GM21529 (cell line): ENCODE data around the gene KLKB1.
"Not testable (repeated sequence)": the region's sequence is repeated elsewhere in the genome, so short reads cannot be mapped to it uniquely, and the experiment has no call there.

Source experiments
- ATAC-seq: cut with Tn5 transposase; IDR thresholded peaks from one replicate; pipeline ENCODE4 v1.9.1; 2021; ENCODE audit not compliant: unreplicated experiment

The KLKB1 gene

DNA sequence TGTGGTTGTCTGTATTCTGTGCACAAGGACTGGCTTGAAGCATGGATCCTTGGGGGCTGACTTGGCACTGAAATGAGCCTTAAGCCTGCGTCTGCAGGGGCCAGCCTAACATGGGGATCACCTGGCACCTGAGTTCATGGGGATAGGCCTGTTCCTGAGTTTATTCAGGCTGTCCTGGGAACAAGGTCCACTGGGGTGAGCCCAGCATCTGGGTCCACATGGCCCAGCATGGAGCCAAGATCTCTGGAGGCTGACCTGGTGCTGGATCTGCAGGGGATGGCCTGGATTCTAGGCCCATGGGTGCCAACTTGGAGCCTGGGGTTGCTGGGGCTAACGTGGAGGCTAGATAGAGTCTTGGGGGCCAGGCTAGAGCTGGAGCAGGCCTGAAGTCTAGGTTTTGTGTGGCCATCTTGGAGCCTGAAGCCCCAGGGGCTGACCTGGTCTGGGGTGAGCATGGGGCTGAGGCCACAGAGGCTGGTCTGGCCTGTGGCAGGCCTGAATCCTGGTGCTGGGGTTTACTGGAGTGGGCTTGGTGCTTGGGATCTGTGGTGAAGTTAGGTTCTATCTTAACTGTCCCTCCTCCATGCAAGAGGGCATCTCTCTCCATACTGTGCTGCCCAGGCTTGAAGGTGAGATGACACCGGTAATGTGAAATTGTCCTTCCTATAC lies 652 bp upstream of the KLKB1 start:
- ATAC-seq, result no peak

DNA sequence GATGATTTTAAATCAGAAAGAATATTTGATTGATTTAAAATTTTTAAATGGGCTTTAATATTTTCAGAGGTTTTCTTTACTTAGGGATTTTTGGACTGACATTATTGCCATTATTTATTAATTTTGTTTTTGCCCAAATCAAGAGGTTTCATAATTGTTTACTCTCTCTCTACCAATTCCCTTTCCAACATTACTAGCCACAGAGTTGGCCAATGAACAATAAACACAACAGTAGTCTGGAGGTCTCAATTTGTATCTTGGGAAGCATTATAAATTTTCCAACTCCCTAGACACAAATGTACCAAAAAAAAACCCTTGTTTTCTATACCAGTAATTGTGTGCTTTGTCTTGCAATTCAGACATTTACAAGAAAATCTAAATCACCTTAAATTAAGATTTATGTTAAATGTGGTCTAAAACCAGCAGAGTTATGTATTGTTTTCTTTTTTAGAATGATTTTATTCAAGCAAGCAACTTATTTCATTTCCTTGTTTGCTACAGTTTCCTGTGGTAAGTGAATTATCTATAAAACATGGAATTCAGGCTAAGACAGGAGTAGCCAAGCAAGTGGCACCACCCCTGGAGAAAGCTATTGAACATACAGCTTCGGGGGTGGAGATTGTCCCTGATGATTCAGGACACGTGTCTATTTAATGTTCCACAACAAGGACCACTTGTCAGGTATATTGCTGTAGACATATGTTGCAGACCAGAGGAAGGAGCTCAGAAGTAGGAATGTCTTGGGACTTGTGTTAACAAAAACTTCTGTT lies 622 bp downstream of the KLKB1 start:
- no peak for ATAC-seq

DNA sequence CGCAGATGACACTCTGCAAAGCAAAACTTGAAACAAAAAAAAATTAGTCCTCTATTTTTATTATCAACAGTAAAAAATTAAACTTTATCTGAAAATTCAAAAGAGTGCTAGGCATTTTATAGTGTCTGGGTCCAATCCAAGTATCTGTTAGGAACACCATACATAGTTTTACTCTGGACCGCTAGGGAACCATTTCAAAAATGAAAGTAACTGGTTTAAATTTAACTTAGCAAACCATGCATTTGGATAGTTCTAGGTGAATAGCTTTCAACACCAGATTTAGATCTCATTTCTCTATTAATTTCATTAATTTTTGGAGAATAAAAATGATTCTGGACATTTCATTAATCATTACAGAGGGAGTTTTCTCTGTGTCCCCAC lies 1.2 kb downstream of the KLKB1 start:
- ATAC-seq, result no peak

DNA sequence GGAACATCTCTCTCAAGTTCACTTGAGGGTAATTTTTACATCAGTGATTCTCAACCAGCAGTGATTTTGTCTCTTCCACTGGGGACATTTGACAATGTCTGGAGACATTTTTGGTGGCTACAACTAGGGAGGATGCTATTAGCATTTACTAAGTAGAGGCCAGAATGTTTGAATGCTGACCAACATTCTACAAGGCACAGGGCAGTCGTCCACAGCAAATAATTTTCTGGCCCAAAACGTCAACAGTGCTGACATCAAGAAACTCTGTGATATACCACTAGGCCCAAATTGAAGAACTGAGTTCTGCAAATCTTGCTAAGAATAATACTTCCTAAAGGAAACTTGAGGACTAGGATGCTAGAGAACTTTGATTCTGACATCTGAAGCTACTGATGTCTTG lies 7.1 kb downstream of the KLKB1 start:
- no peak for ATAC-seq

DNA sequence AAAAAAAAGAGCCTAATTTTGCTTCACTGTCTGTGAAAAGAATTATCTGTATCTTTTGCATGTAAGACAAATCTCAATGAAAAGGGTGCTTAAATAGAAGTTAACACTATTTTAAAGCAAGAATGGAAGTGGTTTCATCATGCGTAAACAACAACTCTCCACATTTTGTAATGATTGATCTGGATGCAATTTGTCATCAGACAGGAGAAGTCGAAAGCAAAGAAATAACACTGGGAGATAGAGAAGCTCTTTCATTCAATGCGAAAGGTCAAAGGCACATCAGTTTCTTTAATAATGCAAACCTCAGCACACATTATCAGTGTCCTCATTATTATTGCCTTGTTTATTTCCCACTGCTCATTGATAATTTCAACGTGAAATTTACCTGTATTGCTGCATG lies 8.8 kb downstream of the KLKB1 start:
- ATAC-seq, result no peak

DNA sequence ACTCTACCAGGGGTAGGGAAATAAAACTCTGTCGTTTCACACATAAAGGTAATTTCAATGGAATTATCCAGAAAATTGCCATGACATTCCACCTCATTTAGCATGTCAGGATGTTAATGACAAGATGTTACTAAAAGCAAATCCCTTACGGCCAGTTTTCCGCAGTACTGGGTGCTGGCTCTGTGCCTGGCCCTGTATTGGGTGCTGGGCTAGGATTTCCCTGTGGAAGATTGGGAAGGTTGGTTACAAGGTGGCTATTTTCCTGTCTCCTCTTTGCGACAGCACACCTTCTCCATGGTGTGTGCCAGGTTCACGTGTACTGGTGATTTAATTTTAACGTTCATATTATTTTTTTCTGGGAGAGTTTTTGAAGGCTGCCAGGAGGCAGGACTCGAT lies 13.1 kb downstream of the KLKB1 start:
- no peak for ATAC-seq

DNA sequence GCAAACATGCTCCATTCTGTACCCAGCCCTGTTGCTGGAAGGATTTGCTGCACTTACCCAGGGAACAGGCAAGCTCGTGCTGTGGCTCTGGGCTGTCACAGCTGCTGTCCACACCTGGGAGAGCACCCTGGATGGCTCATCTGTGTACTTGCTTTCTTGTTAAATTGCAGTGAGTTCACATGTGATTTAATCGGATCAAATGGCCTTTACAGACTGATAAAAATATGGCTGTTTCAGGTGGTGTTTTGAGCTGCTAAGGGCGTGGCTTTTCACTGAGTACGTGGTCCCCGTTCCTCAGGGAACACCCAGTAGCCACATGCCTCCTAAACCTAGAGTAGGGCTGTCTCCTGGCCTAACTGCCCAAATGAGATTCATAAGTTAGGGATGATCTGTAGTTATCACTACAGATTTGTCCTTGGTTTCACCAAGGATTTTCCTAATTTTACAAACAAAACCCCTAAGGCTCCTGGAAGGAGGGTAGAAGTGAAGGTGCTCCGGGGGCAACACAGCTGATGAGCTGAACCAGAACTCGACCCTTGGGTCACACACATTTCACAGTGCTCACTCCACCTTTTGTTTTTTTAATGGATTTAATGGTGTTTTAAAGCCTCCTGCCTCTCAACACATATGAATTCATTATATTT lies 13.7 kb downstream of the KLKB1 start:
- no peak for ATAC-seq

DNA sequence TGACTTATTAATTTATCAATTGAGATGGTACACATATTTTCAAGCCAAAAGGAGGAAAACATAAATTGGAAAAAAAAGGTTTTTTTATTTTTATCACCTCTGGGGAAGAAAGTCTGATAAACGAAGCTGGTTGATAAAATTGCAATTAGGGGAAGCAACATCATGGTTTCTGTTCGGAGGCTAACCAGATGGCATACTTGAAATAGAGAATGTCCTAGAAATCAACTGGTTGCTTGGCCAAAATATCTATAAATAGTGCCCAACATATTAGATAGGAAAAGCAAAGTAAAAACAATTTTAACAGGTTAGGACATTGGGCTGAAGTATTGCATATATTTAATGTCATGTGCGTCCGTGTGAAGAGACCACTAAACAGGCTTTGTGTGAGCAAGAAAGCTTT lies 14.3 kb downstream of the KLKB1 start:
- ATAC-seq, result no peak

DNA sequence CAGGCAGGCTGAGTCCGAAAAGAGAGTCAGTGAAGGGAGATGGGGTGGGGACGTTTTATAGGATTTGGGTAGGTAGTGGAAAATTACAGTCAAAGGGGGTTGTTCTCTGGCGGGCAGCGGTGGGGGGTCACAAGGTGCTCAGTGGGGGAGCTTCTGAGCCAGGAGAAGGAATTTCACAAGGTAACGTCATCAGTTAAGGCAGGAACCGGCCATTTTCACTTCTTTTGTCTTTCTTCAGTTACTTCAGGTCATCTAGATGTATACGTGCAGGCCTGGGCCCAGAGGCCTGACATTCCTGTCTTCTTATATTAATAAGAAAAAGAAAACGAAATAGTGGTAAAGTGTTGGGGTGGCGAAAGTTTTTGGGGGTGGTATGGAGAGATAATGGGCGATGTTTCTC lies 14.7 kb downstream of the KLKB1 start:
- ATAC-seq, result not testable (repeated sequence)

DNA sequence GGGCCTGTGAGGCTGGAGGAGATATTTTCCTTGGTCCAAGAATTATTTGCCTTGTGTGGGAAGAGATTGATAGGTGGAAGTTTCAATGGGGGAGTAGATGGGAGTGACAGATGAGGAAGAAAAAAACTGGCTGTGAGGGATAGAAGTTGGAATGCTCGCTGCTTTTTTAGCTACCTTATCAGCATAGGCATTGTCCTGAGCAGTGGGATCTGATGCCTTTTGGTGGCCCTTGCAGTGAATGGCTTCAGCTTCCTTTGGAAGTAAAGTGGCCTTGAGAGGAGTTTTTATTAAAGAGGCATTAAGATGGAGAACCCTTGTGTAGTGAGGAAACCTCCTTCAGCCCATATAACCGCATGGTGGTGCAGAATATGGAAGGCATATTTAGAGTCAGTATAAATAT lies 16.0 kb downstream of the KLKB1 start:
- no peak for ATAC-seq

DNA sequence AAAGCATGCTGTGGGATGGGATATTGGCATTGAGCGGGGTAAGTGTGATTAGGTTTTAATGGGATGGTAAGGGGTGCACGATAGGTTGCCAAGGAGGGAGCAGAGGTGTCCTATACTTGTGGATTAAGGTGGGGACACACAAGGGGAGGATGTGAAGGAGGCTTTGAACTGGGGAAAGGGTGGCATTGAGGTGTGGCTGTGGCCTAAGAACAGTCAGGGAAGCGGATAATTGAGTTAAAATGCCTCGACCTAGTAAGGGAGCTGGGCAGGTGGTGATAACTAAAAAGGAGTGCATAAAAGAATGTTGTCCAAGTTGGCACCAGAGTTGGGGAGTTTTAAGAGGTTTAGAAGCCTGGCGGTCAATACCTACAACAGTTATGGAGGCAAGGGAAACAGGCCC lies 17.5 kb downstream of the KLKB1 start:
- ATAC-seq, result no peak

DNA sequence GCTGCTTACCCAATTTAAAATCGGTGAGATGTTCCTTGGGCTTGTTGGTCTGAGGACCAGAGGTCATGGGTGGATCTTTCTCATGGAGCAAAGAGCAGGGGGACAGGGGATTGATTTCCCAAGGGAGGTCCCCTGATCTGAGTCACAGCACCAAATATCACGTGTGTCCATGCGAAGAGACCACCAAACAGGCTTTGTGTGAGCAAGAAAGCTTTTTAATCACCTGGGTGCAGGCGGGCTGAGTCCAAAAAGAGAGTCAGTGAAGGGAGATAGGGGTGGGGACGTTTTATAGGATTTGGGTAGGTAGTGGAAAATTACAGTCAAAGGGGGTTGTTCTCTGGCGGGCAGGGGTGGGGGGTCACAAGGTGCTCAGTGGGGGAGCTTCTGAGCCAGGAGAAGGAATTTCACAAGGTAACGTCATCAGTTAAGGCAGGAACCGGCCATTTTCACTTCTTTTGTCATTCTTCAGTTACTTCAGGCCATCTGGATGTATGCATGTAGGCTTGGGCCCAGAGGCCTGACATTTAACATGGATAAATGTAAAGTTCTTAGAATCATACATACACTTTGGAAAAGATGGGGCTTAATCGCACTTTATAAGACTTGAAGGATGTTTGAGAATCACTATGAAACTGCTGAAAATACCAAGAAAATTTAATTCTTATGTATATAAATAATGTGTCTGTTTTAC lies 19.9 kb downstream of the KLKB1 start:
- not testable (repeated sequence) for ATAC-seq

DNA sequence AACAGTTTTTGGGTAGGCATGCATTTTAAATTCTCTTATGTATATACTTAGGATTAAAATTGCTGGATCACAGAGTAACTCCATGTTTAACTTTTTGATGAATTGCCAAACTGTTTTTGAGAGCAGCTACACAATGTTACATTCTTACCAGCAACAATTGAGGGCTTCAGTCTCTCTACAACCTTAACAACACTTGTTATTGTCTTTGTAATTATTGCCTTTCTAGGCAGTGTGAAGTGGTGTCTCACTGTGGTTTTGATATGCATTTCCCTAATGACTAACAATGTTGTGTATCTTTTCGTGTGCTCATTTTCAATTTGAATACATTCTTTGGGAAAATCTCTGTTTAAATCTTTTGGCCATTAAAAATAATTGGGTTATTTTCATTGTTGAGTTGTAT lies 21.3 kb downstream of the KLKB1 start:
- ATAC-seq, result no peak

DNA sequence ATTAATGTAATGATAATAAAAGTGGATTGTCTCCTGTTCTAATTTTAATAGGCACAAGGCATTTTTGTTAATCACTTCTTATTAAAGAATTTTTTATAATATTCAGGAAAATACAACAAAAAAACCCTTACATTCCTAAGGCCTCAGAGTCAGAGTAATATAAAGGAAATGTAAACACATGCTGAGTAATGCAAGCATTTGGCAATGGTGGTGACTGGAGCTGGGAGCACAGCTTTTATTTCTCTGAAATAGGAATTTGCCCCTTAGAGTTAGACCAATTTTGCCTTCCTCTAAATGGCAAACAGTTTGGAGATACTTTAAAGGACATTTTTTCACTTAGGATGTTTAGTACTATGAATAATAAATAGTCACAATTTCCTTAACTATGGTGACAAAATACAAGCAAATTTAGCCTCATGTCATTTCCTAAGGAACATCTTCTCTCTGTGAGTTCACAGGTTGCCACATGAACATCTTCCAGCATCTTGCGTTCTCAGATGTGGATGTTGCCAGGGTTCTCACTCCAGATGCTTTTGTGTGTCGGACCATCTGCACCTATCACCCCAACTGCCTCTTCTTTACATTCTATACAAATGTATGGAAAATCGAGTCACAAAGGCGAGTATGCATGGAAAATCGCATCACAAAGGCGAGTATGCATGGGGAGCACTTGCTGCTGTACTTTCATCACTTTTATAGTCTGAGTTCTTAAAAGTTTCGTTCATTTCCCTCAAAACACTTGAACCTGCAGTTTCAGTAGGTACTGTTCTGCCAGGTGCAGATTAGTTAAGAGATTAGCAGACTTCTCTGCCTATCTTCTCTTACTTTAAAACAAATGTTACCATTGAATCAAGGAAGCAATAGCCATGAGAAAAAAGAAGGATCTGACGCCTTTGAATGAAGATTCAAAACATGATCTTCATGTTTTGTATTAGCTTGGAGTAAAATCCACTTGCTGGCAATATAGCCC lies 22.8 kb downstream of the KLKB1 start:
- ATAC-seq, result no peak

DNA sequence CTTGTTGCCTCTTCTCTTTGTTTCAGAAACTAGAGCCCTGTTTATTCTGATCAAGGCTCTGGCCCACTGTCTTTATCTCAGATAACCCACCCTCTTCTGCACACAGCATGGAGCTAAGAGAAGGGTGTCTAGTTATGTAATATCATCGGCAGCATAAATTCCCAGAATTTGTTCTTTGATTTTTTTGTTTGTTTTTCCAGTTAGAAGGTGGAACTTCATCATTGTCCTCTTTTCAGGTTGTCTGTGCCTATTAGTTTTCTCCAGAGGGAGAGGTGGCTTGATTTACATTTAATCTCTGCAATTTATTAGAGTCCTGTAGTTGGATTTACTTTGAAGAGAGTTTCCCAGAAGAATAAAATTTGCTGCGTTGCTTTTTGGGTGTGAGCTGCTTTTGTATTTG lies 23.5 kb downstream of the KLKB1 start:
- no peak for ATAC-seq

DNA sequence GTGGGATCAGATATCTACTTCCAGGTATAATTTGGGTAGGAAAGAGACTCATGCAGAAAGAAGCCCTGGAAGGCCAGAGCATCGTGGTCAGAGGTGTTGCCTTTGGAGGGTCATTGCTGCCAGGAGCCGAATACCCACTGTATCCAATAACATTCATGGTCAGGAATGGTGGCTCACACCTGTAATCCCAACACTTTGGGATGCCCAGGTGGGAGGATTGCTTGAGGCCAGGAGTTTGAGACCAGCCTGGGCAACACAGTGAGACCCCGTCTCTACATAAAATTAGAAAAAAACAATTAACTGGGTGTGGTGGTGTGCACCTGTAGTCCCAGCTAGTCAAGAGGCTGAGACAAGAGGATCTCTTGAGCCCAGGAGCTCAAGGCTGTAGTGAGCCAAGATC lies 27.8 kb downstream of the KLKB1 start:
- ATAC-seq, result no peak

DNA sequence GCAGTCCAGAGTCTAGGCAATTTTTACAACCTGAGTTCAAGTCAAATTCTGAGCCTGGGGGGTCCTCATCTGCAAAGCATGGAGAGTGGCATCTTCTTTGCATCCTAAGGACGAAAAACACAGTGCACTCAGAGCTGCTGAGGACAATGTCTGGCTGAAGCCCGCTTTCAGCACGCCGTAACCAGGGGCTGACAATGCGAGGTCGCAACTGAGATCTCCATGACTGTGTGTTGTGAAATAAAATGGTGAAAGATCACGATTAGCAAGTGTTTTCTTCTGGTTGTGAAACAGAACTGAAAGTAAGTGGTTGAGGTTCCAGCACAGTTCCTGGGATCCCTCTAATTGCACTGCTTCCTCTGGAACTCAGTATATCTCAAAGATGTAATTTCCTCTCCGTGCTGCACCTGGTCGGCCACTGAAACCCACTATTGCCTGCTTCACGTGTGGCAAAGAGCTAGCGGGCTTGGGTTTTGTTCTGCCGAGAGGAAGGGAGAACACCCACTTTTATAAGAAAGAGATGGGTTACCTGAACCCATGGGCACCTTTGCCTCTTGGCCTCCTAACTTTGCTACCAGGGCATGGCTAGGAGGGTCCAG lies 31.0 kb downstream of the KLKB1 start:
- ATAC-seq, result no peak

DNA sequence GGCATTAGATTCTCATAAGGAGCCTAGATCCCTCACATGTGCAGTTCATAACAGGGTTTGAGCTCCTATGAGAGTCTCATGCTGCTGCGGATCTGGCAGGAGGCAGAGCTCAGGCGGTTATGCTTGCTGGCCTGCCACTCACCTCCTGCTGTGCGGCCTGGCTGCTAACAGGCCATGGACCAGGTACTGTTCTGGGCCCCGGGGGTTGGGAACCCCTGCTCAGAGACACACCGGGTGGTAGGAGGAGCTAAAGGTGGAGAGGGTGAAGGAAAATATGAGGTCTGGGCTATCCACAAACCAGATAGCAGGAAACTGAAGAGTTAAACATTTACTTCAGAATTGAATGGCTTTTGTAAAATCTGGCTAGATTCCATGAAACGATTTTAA lies 32.8 kb downstream of the KLKB1 start:
- no peak for ATAC-seq

DNA sequence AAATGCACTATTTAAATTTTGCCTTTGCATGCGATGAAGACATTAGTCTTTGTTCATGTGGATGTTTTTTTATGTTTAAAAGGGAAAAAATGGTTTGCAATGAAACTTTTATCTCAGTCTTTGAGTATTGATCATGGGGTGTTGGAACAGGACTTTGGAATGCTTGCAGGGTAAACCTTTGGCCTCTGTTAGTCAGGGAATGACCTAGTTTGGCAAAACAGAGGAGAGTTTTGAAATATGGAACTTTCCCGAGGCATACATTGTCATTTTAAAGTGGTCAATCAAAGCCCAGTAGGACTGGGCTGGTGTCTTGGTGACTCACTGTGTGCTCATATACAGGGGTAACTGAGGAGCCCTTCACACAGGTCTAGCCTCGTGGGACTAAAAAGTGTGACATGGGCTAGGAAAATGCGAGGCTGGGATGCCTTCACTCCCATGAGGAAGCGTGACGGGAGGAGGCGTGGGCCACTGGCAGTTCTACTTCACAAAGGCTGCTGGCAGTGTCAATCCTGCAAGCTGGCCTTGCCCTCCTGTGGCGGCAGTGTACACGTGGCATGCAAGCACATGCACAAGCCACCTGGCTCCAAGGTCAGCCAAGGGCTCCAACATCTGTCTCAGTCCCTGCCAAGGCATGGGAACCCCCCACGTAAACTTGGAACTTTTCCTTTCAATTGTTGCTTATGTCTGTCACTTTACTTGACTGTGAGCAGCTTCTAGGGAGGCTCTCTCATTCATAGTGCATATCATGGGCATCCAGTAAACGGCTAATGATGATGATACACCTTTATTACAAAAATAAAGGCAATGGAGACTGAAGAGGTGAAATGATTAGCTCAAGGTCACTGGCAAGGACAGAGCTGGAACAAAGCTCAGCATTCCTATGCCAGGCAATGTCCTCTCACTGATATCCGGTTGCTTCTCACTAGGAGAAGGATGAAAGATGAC lies 33.5 kb downstream of the KLKB1 start:
- no peak for ATAC-seq
